ENCODE measurements around the gene IL1RAPL2.

The IL1RAPL2 gene

DNA sequence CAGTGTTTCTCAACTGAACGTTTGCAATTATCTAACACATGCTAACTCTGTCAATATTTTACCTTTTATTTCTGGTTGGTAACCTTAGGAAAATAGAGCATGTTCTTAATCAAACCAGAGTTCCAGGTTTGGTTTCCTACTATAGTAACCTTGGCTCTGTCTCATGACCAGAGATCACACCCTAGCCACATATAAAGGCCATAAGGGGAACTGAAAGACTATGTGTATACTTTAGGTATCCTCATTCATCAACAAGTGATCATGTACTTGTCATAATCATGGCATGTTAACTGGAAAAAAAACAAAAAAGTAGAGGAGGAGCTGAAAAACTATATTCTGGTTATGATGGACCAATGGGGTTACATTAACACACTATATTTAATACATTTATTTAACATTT lies 352.1 kb downstream of the IL1RAPL2 start:
- H3K4me3 Mint-ChIP-seq, result no peak overlapping the region
- peaks cover 6% of the 10 kb centered on the region for H3K27me3 Mint-ChIP-seq (ENCODE audit: low read depth)
- no peak overlapping the region for H3K27ac Mint-ChIP-seq
- TF ChIP-seq, protein P1, sequence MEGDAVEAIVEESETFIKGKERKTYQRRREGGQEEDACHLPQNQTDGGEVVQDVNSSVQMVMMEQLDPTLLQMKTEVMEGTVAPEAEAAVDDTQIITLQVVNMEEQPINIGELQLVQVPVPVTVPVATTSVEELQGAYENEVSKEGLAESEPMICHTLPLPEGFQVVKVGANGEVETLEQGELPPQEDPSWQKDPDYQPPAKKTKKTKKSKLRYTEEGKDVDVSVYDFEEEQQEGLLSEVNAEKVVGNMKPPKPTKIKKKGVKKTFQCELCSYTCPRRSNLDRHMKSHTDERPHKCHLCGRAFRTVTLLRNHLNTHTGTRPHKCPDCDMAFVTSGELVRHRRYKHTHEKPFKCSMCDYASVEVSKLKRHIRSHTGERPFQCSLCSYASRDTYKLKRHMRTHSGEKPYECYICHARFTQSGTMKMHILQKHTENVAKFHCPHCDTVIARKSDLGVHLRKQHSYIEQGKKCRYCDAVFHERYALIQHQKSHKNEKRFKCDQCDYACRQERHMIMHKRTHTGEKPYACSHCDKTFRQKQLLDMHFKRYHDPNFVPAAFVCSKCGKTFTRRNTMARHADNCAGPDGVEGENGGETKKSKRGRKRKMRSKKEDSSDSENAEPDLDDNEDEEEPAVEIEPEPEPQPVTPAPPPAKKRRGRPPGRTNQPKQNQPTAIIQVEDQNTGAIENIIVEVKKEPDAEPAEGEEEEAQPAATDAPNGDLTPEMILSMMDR (IDR thresholded peaks at IDR 0.05; ENCODE audit: unreplicated experiment in 3 of 3), result no peak
- H3K9me3 Mint-ChIP-seq, result peaks cover 4% of the 10 kb centered on the region
- no peaks in the 10 kb centered on the region for H3K4me1 Mint-ChIP-seq
- no peaks in the 10 kb centered on the region for H3K36me3 Mint-ChIP-seq (ENCODE audit: low read depth)

DNA sequence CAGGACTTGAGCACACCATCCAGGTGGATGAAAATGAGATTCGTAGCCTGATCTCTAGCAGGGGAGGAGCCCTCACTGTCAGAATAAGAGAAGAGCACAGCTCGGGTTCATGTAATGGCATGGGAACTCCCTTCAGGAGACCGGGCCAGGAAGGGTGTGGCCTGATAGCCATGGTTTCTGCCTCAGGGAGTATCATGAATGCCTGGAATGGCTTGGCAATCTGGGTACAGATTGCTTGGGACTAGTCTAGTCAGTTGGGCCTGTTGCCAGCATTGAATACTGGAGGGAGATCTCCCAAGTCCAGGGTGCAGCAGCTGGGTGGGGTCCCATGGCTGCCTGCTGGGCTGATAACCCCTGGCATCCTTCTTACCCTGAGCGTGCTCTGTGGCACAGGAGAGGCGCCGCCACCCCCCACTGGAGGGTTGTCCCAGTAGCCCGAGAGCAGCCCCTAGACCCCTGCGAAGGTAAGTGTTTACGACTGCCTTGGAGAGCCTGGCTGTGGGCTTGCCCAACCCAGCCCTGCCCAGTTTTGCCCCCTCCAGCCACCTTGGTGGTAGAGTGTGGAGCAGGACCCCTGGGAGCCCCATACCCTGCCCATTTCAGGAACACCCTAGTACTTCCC lies 355.7 kb downstream of the IL1RAPL2 start:
- H3K36me3 Mint-ChIP-seq (ENCODE audit: low read depth), result no peaks in the 10 kb centered on the region
- TF ChIP-seq, protein P1 (IDR thresholded peaks at IDR 0.05; ENCODE audit: unreplicated experiment in 3 of 3), result no peak
- H3K27ac Mint-ChIP-seq, result no peak overlapping the region
- H3K4me1 Mint-ChIP-seq, result no peaks in the 10 kb centered on the region
- no peak overlapping the region for H3K4me3 Mint-ChIP-seq
- peaks cover 3% of the 10 kb centered on the region for H3K9me3 Mint-ChIP-seq
- H3K27me3 Mint-ChIP-seq (ENCODE audit: low read depth), result peaks cover 6% of the 10 kb centered on the region

DNA sequence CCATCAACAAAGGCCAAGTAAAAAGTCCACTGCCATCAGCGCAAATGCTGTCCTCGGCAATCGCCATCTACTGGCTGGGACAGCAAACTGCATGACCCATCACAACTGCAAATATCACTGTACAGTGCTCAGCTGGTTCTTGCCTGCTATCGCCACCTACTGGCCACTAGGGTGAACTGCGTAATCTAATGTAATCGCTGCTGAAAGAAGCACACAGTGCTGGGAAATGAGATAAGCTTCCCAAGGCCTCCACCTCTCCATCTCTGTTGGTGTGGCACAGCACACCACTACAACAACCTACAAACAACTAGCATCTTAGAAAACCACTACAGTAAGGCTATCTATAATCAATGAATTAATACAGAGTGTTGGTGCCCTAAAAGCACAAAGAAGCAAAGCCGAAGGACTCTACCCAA lies 356.2 kb downstream of the IL1RAPL2 start:
- Mint-ChIP-seq H3K27ac (no peak overlapping the region), H3K9me3 (peaks cover 3% of the 10 kb centered on the region)
- TF ChIP-seq, protein P1 (IDR thresholded peaks at IDR 0.05; ENCODE audit: unreplicated experiment in 3 of 3), result peak; percentile 68 to 80 (median 80)

DNA sequence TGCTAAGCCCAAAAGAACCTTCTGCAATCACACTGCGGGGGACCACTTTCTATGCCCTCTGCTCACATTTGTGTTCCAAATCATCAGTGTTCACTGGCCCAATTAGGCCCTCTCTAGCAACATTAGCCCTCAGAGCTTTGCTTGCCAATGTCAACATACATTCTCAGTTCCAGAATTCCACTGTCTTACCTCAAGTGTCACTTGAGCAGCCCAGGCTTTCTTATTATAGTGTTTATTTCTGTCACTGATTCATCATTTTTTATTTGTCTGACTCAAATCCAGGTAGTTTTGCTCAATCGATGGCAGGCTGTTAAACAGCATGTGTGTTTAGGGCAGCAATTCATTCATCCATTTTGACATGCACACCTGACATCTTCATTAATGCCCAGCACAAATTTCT lies 363.3 kb downstream of the IL1RAPL2 start:
- H3K9me3 Mint-ChIP-seq, result peaks cover 2% of the 10 kb centered on the region
- no peaks in the 10 kb centered on the region for H3K36me3 Mint-ChIP-seq (ENCODE audit: low read depth)
- H3K27ac Mint-ChIP-seq, result no peak overlapping the region
- H3K27me3 Mint-ChIP-seq (ENCODE audit: low read depth), result no peaks in the 10 kb centered on the region
- no peaks in the 10 kb centered on the region for H3K4me1 Mint-ChIP-seq
- TF ChIP-seq, protein P1 (IDR thresholded peaks at IDR 0.05; ENCODE audit: unreplicated experiment in 3 of 3), result no peak
- no peak overlapping the region for H3K4me3 Mint-ChIP-seq

More for the DNA sequence above, 356.2 kb downstream of the IL1RAPL2 start:
- Mint-ChIP-seq H3K4me1 (no peaks in the 10 kb centered on the region), H3K27me3 (ENCODE audit: low read depth) (peaks cover 6% of the 10 kb centered on the region), H3K4me3 (no peak overlapping the region), H3K36me3 (ENCODE audit: low read depth) (no peaks in the 10 kb centered on the region)

DNA sequence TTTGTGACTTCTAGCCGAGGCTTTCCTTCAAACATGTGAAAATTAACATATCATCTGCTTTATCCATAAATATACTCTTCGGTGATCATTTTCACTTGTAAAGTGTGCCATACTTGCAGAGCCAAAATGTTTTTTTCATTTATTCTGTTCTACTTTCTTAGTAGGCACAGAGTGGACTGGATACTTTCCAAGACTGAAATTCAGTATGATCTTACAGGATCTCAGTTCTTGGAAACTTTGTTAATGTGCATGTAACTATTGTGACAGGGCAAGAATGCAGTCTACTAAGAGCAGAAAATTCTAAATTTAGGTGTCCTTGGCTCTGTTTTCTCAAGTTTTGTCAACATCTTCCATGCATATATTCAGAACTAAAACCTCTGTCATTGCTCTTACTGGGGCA lies 369.6 kb downstream of the IL1RAPL2 start:
- TF ChIP-seq, protein P1 (IDR thresholded peaks at IDR 0.05; ENCODE audit: unreplicated experiment in 3 of 3), result no peak
- Mint-ChIP-seq H3K27me3 (ENCODE audit: low read depth) (no peaks in the 10 kb centered on the region), H3K36me3 (ENCODE audit: low read depth) (no peaks in the 10 kb centered on the region), H3K4me1 (no peaks in the 10 kb centered on the region), H3K9me3 (peaks cover 2% of the 10 kb centered on the region), H3K4me3 (no peak overlapping the region), H3K27ac (no peak overlapping the region)

DNA sequence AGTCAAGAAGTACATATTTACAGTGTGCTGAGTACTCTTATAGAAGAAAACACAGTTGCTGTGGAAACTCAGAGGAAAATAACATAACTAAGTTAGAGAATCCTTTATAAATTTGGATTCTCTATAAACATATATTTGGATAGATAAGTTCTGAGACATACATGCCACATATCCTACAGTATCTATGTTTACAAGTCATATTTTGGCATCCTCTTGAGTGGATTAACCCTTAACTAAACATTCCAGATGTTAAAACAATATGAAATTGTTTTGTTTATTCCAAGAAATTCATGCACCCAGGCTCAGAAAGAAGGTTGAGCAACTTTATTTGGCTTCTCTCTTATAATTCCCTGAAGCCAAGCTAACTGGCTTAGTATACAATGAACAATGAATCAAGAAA lies 387.3 kb downstream of the IL1RAPL2 start:
- Mint-ChIP-seq H3K4me3 (no peak overlapping the region), H3K9me3 (peaks cover 5% of the 10 kb centered on the region), H3K4me1 (no peaks in the 10 kb centered on the region), H3K27me3 (ENCODE audit: low read depth) (no peaks in the 10 kb centered on the region), H3K27ac (no peak overlapping the region), H3K36me3 (ENCODE audit: low read depth) (no peaks in the 10 kb centered on the region)
- TF ChIP-seq, protein P1 (IDR thresholded peaks at IDR 0.05; ENCODE audit: unreplicated experiment in 3 of 3), result no peak

Data from nephron (organoid).